WTC11 (cell line): ENCODE measurements around the gene JMJD6.

Experiments used
- CTCF ChIP-seq: fragments of 200-600 bp; IDR thresholded peaks from 2 replicates; pipeline ENCODE4 v1.8.0; 2022; ENCODE audit warnings: antibody characterized with exemption
- RELA ChIP-seq: sonication (generic); formaldehyde crosslinking; IDR thresholded peaks from 2 replicates; pipeline ENCODE4 v1.8.1; 2022; ENCODE audit warnings: missing genetic modification reagents, mild to moderate bottlenecking, borderline replicate concordance
- TF ChIP-seq, protein P1 (sequence below): sonication (generic); formaldehyde crosslinking; IDR thresholded peaks from 2 replicates; pipeline ENCODE4 v1.8.0; 2022; ENCODE audit warnings: mild to moderate bottlenecking, missing genetic modification reagents

DNA sequence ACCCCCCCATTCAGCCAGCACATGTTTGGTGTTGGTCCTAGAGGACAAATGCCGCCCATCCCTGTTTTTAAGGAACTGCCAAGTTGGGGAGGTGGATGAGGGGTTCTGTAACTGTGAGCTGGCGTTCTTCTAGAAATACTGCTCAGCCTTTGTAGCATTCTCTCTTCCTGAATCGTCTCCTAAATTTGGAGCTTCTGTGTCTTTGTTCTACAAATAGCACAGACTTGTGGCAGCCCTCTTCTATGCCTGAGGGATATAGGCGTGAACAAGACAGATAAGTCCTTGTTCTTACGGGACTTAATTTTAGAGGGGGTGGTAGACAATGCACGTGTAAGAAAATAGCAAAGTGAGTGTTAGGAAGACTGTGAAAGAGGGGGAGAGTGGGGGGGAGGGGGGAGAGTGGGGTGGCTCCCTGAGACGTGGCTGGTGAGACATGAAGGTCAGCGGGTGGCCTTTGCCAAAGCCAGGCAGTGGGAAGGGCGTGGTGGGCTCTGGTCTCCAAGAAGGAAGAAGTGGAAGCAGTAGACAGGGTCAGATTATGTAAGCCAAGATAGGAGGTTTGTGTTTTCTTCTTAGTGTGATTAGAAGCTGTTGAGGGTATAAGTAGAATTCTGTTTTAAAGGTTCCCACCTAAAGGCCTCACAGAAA lies 21.4 kb upstream of the JMJD6 start:
- TF ChIP-seq CTCF (no peak), RELA (no peak)
- TF ChIP-seq, protein P1, sequence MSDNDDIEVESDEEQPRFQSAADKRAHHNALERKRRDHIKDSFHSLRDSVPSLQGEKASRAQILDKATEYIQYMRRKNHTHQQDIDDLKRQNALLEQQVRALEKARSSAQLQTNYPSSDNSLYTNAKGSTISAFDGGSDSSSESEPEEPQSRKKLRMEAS = no peak
